CD14-positive monocyte (primary cell): ENCODE measurements around the gene IFIT5. TPM values are rescaled to one million over a fixed set of nuclear protein-coding genes. Genes with fewer than 3 reads are reported as not detected.
A peak's percentile ranks its signal among the peaks of the same experiment; 100 is the strongest.

ENCODE experiments used
- DNase-seq, 3 donors: peaks; one replicate each; pipeline ENCODE4 v3.0.0-alpha.2; 2011 to 2022
- H2AFZ ChIP-seq: 2 replicates; pipeline ENCODE4 v1.6.0; 2012; ENCODE audit warnings: mild to moderate bottlenecking, low read depth, low read length, inconsistent platforms; ENCODE audit not compliant: insufficient read depth, poor library complexity, severe bottlenecking
- H3K27ac ChIP-seq, 2 donors: 1 replicate in 1 of 2; 2 replicates in 1 of 2; pipeline ENCODE4 v1.5.1; 2012 to 2013; ENCODE audit warnings: low read length in 2 of 2, control low read depth in 1 of 2, inconsistent platforms in 1 of 2, low read depth in 1 of 2, mild to moderate bottlenecking in 1 of 2
- H3K27me3 ChIP-seq, 2 donors: one replicate each; pipeline versions ENCODE4 v1.6.0 to v1.6.1; 2011 to 2013; ENCODE audit warnings: low read length in 2 of 2; ENCODE audit not compliant: control insufficient read depth in 2 of 2, insufficient read depth in 2 of 2
- H3K36me3 ChIP-seq, 2 donors: replicated peaks in 1 of 2; 1 replicate in 1 of 2; 2 replicates in 1 of 2; pipeline versions ENCODE4 v1.5.1 to v1.6.1; 2012 to 2013; ENCODE audit warnings: low read length in 2 of 2, control low read depth in 1 of 2, inconsistent platforms in 1 of 2, mild to moderate bottlenecking in 1 of 2; ENCODE audit not compliant: insufficient read depth in 2 of 2, control insufficient read depth in 1 of 2
- H3K4me1 ChIP-seq, 2 donors: 1 replicate in 1 of 2; 2 replicates in 1 of 2; pipeline versions ENCODE4 v1.5.1 to v1.6.1; 2012 to 2013; ENCODE audit warnings: low read length in 2 of 2, control low read depth in 1 of 2, inconsistent platforms in 1 of 2, mild to moderate bottlenecking in 1 of 2, moderate library complexity in 1 of 2; ENCODE audit not compliant: insufficient read depth in 2 of 2, control insufficient read depth in 1 of 2
- H3K4me2 ChIP-seq: replicated peaks from 2 replicates; pipeline ENCODE3; 2012; ENCODE audit warnings: low read length, moderate library complexity, mild to moderate bottlenecking; ENCODE audit not compliant: poor library complexity, severe bottlenecking; ENCODE audit errors: extremely low read depth
- H3K4me3 ChIP-seq, 3 experiments: fragments of 200-600 bp in 1 of 3; sonication (generic) in 1 of 3; replicated peaks in 1 of 3; 1 replicate in 2 of 3; 2 replicates in 1 of 3; pipeline ENCODE4 v1.5.1; 2011 to 2013; ENCODE audit warnings: low read length in 3 of 3, mild to moderate bottlenecking in 3 of 3, control low read depth in 2 of 3, low read depth in 2 of 3, inconsistent platforms in 1 of 3, moderate library complexity in 1 of 3
- H3K79me2 ChIP-seq: 2 replicates; pipeline ENCODE4 v1.6.0; 2012; ENCODE audit warnings: mild to moderate bottlenecking, control low read depth, inconsistent platforms, low read length, moderate library complexity; ENCODE audit not compliant: insufficient read depth
- H3K9ac ChIP-seq: 2 replicates; pipeline ENCODE4 v1.6.0; 2017; ENCODE audit warnings: low read length, mild to moderate bottlenecking; ENCODE audit not compliant: insufficient read depth, poor library complexity, severe bottlenecking
- H3K9me3 ChIP-seq, 2 donors: replicated peaks in 1 of 2; 1 replicate in 1 of 2; 2 replicates in 1 of 2; pipeline versions ENCODE4 v1.5.1 to v1.6.1; 2012 to 2013; ENCODE audit warnings: low read length in 2 of 2, control low read depth in 1 of 2; ENCODE audit not compliant: control insufficient read depth in 1 of 2, insufficient read depth in 1 of 2
- H4K20me1 ChIP-seq: 2 replicates; pipeline ENCODE4 v1.6.0; 2012; ENCODE audit warnings: mild to moderate bottlenecking, low read length, control low read depth, moderate library complexity; ENCODE audit not compliant: insufficient read depth
- H3K27ac Mint-ChIP-seq, 7 donors: one replicate each; pipeline ENCODE4 v1.8.0; 2020; ENCODE audit warnings: mild to moderate bottlenecking in 7 of 7, mixed read lengths in 7 of 7, moderate library complexity in 6 of 7, inconsistent platforms in 2 of 7
- H3K27me3 Mint-ChIP-seq, 3 donors: one replicate each; pipeline ENCODE4 v1.8.0; 2021 to 2022; ENCODE audit warnings: low read depth in 3 of 3, mild to moderate bottlenecking in 3 of 3, mixed read lengths in 3 of 3, moderate library complexity in 3 of 3, inconsistent platforms in 1 of 3
- H3K36me3 Mint-ChIP-seq, 2 donors: one replicate each; pipeline ENCODE4 v1.8.0; 2020; ENCODE audit warnings: mixed read lengths in 2 of 2, inconsistent platforms in 1 of 2, mild to moderate bottlenecking in 1 of 2
- H3K4me1 Mint-ChIP-seq: one replicate; pipeline ENCODE4 v1.8.0; 2020; ENCODE audit warnings: mild to moderate bottlenecking, mixed read lengths
- H3K4me3 Mint-ChIP-seq, 2 donors: one replicate each; pipeline ENCODE4 v1.8.0; 2020; ENCODE audit warnings: mild to moderate bottlenecking in 2 of 2, mixed read lengths in 2 of 2, moderate library complexity in 1 of 2
- H3K9me3 Mint-ChIP-seq, 7 donors: one replicate each; pipeline ENCODE4 v1.8.0; 2020 to 2022; ENCODE audit warnings: mixed read lengths in 7 of 7, mild to moderate bottlenecking in 6 of 7, moderate library complexity in 6 of 7, inconsistent platforms in 2 of 7
- CTCF ChIP-seq: fragments of 200-600 bp; IDR thresholded peaks from one replicate; pipeline ENCODE4 v1.8.0; 2022; ENCODE audit warnings: antibody characterized with exemption, mild to moderate bottlenecking
- WGBS: methylation state at CpG from one replicate; pipeline ENCODE4 v1.1.5; 2013; ENCODE audit warnings: missing lambda C conversion rate; ENCODE audit not compliant: insufficient coverage; 5-methylcytosine and 5-hydroxymethylcytosine counted together
- intact Hi-C, 2 donors: fragments of 100-400 bp; cut with micrococcal nuclease; formaldehyde crosslinking; loops; one replicate each; pipeline versions ENCODE4 v1.15.0 to v1.15.1; 2023
- polyA plus RNA-seq, 3 donors: library from polyadenylated mRNA; depleted of rRNA in 1 of 3; unstranded in 2 of 3; stranded (reverse) in 1 of 3; fragments of 300-500 nt in 2 of 3; fragments of >200 nt in 1 of 3; fragmentation: Illumina TruSeq in 2 of 3; gene quantifications; 1 replicate in 2 of 3; 2 replicates in 1 of 3; pipeline ENCODE4 v1.2.3, GENCODE V29; 2012 to 2021

IFIT5 gene
- polyA plus RNA-seq, 3 donors: 2.4 to 8.0 (median 5.8) TPM

- no peaks in the 10 kb centered on the region for H3K9me3 Mint-ChIP-seq
- Histone ChIP-seq H3K27ac (no peak overlapping the region), H3K9me3 (no peaks in the 10 kb centered on the region), H3K4me3 (no peak overlapping the region), H3K4me1 (no peaks in the 10 kb centered on the region), H4K20me1 (peaks cover 3% of the 10 kb centered on the region), H3K36me3 (no peaks in the 10 kb centered on the region), H3K9ac (no peak overlapping the region), H3K27me3 (no peaks in the 10 kb centered on the region), H3K4me2 (no peak overlapping the region), H3K79me2 (no peaks in the 10 kb centered on the region), H2AFZ (no peak overlapping the region)
- intact Hi-C loops: loop anchor here (10.0 kb wide), 2 partner anchors 137 to 277 kb away; partner anchors contain the start of gene KIF20B (in 1 of the 2)
- no peak for DNase-seq
- TF ChIP-seq CTCF: no peak
- H3K27me3 Mint-ChIP-seq: peaks cover 0 to 2% (median 1%) of the 10 kb centered on the region in 3 donors
- H3K4me1 Mint-ChIP-seq: no peaks in the 10 kb centered on the region
- peak overlapping the region in 1 of 7 donors; percentile 43 for H3K27ac Mint-ChIP-seq
- H3K4me3 Mint-ChIP-seq: no peak overlapping the region
- no CpG with 5 or more reads among the region's 4 CpGs for WGBS
- H3K36me3 Mint-ChIP-seq: no peaks in the 10 kb centered on the region
These were observed 13.3 kb downstream of the IFIT5 start for GRCh38 chr10:89427629-89428028.

GRCh38 chr10:89428877-89429276 lies 14.5 kb downstream of the IFIT5 start:
- H3K4me3 ChIP-seq: no peak overlapping the region
- no CpG with 5 or more reads among the region's 1 CpG for WGBS
- no peak overlapping the region for H2AFZ ChIP-seq
- intact Hi-C loops: loop anchor here (10.0 kb wide), 2 partner anchors 136 to 276 kb away; partner anchors contain the start of gene KIF20B (in 1 of the 2)
- no peaks in the 10 kb centered on the region for H3K9me3 ChIP-seq
- no peak for TF ChIP-seq CTCF
- H3K4me3 Mint-ChIP-seq: no peak overlapping the region
- H3K9me3 Mint-ChIP-seq: no peaks in the 10 kb centered on the region
- no peaks in the 10 kb centered on the region for H3K27me3 ChIP-seq
- no peaks in the 10 kb centered on the region for H4K20me1 ChIP-seq
- no peak for DNase-seq
- no peak overlapping the region for H3K9ac ChIP-seq
- H3K4me1 Mint-ChIP-seq: no peaks in the 10 kb centered on the region
- no peaks in the 10 kb centered on the region for H3K79me2 ChIP-seq
- no peak overlapping the region for H3K27ac Mint-ChIP-seq
- H3K27ac ChIP-seq: no peak overlapping the region
- H3K36me3 Mint-ChIP-seq: no peaks in the 10 kb centered on the region
- H3K4me1 ChIP-seq: no peaks in the 10 kb centered on the region
- no peak overlapping the region for H3K4me2 ChIP-seq
- H3K36me3 ChIP-seq: no peaks in the 10 kb centered on the region
- peaks cover 2 to 3% (median 2%) of the 10 kb centered on the region in 3 donors for H3K27me3 Mint-ChIP-seq
